Sigmoid colon (tissue), 7 donors: Measurements from ENCODE around the gene CUX1. TPM values are rescaled to one million over a fixed set of nuclear protein-coding genes. Genes with fewer than 3 reads are reported as not detected.

Experiments used
- DNase-seq: peaks from one replicate; pipeline ENCODE4 v3.0.0-alpha.2; 2019
- H3K27ac ChIP-seq, 4 donors: fragments of 200-600 bp; sonication (generic); one replicate each; pipeline ENCODE4 v1.5.1; 2016 to 2019; ENCODE audit warnings: mild to moderate bottlenecking in 1 of 4
- H3K27me3 ChIP-seq, 3 donors: fragments of 200-600 bp; sonication (generic); one replicate each; pipeline ENCODE4 v1.5.1; 2019; ENCODE audit warnings: mild to moderate bottlenecking in 1 of 3
- H3K36me3 ChIP-seq, 4 donors: fragments of 200-600 bp; sonication (generic); one replicate each; pipeline ENCODE4 v1.5.1; 2016 to 2019
- H3K4me1 ChIP-seq, 4 donors: fragments of 200-600 bp; sonication (generic); one replicate each; pipeline ENCODE4 v1.5.1; 2017 to 2019
- H3K4me3 ChIP-seq, 4 donors: fragments of 200-600 bp; sonication (generic); one replicate each; pipeline ENCODE4 v1.5.1; 2017 to 2019; ENCODE audit warnings: mild to moderate bottlenecking in 2 of 4, moderate library complexity in 1 of 4
- H3K9me3 ChIP-seq, 4 donors: fragments of 200-600 bp in 3 of 4; sonication (generic) in 3 of 4; one replicate each; pipeline versions ENCODE4 v1.5.1 to v1.6.1; 2013 to 2019
- EP300 ChIP-seq, 4 donors: sonication (generic); formaldehyde crosslinking; IDR thresholded peaks; one replicate each; pipeline ENCODE4 v1.6.1; 2017; ENCODE audit warnings: antibody characterized with exemption in 4 of 4
- POLR2A ChIP-seq, 2 donors: fragments of 450-650 bp; IDR thresholded peaks; one replicate each; pipeline ENCODE4 v1.6.1; 2016; ENCODE audit warnings: antibody characterized with exemption in 2 of 2, mild to moderate bottlenecking in 2 of 2, moderate library complexity in 2 of 2
- POLR2AphosphoS5 ChIP-seq, 4 donors: sonication (generic); formaldehyde crosslinking; IDR thresholded peaks; one replicate each; pipeline ENCODE4 v1.6.1; 2017; ENCODE audit warnings: antibody characterized with exemption in 4 of 4
- WGBS, 2 donors: extraction: QIAGEN DNeasy Blood & Tissue Kit; methylation state at CpG; one replicate each; pipeline ENCODE4 v1.1.7; 2013; 5-methylcytosine and 5-hydroxymethylcytosine counted together
- intact Hi-C: fragments of 100-400 bp; cut with DNase I; formaldehyde crosslinking; loops from one replicate; pipeline ENCODE4 v1.15.1; 2023
- polyA plus RNA-seq, 3 donors: library from polyadenylated mRNA; stranded (reverse); fragments of 200-250 nt; gene quantifications; one replicate each; pipeline ENCODE4 v1.2.3, GENCODE V29; 2013
- total RNA-seq, 4 donors: library from RNA; depleted of rRNA; stranded (reverse); fragments of >200 nt; gene quantifications; one replicate each; pipeline ENCODE4 v1.1.0, GENCODE V29; 2016
- TF ChIP-seq, protein P1 (sequence below), 4 experiments: fragments of 450-650 bp in 3 of 4; fragments of 200-600 bp in 1 of 4; IDR thresholded peaks; one replicate each; pipeline ENCODE4 v1.5.1; 2016 to 2019; ENCODE audit warnings: antibody characterized with exemption in 4 of 4, mild to moderate bottlenecking in 3 of 4, moderate library complexity in 2 of 4
- donor health status: healthy with polysubstance abuse.
- donor health status: Bipolar disorder and iron deficiency.
- donor health status: healthy.

Gene CUX1
- total and polyA plus RNA-seq, 7 donors, result 46.7 to 127 (median 49.9) TPM

DNA sequence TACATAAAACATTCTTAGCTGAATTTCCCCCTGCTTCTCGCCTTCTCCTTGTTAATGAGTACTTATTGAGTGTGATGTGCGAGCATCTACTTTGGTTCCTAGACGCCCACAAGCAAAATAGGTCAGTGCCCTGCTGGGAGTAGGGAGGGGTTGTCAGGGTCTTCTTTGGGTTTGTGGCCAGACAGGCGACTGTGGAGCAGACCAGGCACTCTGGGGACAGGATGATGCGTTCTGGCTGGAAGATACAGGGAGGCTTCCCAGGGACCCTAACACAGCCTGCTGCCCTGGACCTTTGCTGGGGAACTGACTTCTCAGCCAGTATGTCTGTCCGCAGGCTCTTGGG is 227.2 kb downstream of the CUX1 start:
- TF ChIP-seq POLR2A (IDR thresholded peaks at IDR 0.05) (no peak), EP300 (IDR thresholded peaks at IDR 0.05) (no peak), POLR2AphosphoS5 (IDR thresholded peaks at IDR 0.05) (no peak)
- TF ChIP-seq, protein P1, sequence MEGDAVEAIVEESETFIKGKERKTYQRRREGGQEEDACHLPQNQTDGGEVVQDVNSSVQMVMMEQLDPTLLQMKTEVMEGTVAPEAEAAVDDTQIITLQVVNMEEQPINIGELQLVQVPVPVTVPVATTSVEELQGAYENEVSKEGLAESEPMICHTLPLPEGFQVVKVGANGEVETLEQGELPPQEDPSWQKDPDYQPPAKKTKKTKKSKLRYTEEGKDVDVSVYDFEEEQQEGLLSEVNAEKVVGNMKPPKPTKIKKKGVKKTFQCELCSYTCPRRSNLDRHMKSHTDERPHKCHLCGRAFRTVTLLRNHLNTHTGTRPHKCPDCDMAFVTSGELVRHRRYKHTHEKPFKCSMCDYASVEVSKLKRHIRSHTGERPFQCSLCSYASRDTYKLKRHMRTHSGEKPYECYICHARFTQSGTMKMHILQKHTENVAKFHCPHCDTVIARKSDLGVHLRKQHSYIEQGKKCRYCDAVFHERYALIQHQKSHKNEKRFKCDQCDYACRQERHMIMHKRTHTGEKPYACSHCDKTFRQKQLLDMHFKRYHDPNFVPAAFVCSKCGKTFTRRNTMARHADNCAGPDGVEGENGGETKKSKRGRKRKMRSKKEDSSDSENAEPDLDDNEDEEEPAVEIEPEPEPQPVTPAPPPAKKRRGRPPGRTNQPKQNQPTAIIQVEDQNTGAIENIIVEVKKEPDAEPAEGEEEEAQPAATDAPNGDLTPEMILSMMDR (IDR thresholded peaks at IDR 0.05), result no peak
- H3K4me1 ChIP-seq, result peaks cover 0 to 35% (median 19%) of the 10 kb centered on the region in 4 donors
- 90 to 94% methylated on average over 6 of the region's 6 CpGs for WGBS, 2 donors
- peak; percentile 53 for DNase-seq
- H3K27ac ChIP-seq, result peak overlapping the region in 3 of 4 donors; percentile 56 to 74 (median 68)
- intact Hi-C loops, result loop anchor here (5.0 kb wide), 1 partner anchor 227 kb away; the partner anchor contains the start of gene CUX1
- no peak overlapping the region for H3K4me3 ChIP-seq
- no peaks in the 10 kb centered on the region for H3K9me3 ChIP-seq
- H3K36me3 ChIP-seq, result peaks cover 0 to 3% (median 0%) of the 10 kb centered on the region in 4 donors
- H3K27me3 ChIP-seq, result no peaks in the 10 kb centered on the region

GRCh38 chr7:102044984-102045673 is 227.7 kb downstream of the CUX1 start:
- peak in 3 of 4 donors; percentile 19 to 34 (median 26) for TF ChIP-seq POLR2AphosphoS5 (IDR thresholded peaks at IDR 0.05)
- no peak for TF ChIP-seq EP300 (IDR thresholded peaks at IDR 0.05)
- WGBS, 2 donors, result 41 to 76% methylated on average over 29 of the region's 29 CpGs
- Histone ChIP-seq H3K4me3 (peak overlapping the region in 3 of 4 donors; percentile 27 to 39 (median 36)), H3K27ac (peak overlapping the region in 3 of 4 donors; percentile 56 to 74 (median 68)), H3K36me3 (peaks cover 0 to 6% (median 0%) of the 10 kb centered on the region in 4 donors), H3K27me3 (no peaks in the 10 kb centered on the region), H3K9me3 (no peaks in the 10 kb centered on the region), H3K4me1 (peaks cover 0 to 35% (median 19%) of the 10 kb centered on the region in 4 donors)
- intact Hi-C loops, result loop anchor here (5.0 kb wide), 1 partner anchor 228 kb away; the partner anchor contains the start of gene CUX1
- DNase-seq, result peak; percentile 79

GRCh38 chr7:102045681-102046372 is 228.4 kb downstream of the CUX1 start:
- intact Hi-C loops, result no loop called here
- TF ChIP-seq, protein P1 (IDR thresholded peaks at IDR 0.05), result no peak
- TF ChIP-seq POLR2AphosphoS5 (IDR thresholded peaks at IDR 0.05) (no peak), POLR2A (IDR thresholded peaks at IDR 0.05) (no peak), EP300 (IDR thresholded peaks at IDR 0.05) (no peak)
- H3K4me3 ChIP-seq, result peak overlapping the region in 3 of 4 donors; percentile 27 to 39 (median 36)
- H3K36me3 ChIP-seq, result peaks cover 0 to 6% (median 0%) of the 10 kb centered on the region in 4 donors
- H3K27ac ChIP-seq, result peak overlapping the region in 3 of 4 donors; percentile 56 to 74 (median 68)
- H3K4me1 ChIP-seq, result peaks cover 0 to 35% (median 19%) of the 10 kb centered on the region in 4 donors
- DNase-seq, result no peak
- WGBS, 2 donors, result 82 to 90% methylated on average over 11 of the region's 11 CpGs
- no peaks in the 10 kb centered on the region for H3K27me3 ChIP-seq
- H3K9me3 ChIP-seq, result no peaks in the 10 kb centered on the region

DNA sequence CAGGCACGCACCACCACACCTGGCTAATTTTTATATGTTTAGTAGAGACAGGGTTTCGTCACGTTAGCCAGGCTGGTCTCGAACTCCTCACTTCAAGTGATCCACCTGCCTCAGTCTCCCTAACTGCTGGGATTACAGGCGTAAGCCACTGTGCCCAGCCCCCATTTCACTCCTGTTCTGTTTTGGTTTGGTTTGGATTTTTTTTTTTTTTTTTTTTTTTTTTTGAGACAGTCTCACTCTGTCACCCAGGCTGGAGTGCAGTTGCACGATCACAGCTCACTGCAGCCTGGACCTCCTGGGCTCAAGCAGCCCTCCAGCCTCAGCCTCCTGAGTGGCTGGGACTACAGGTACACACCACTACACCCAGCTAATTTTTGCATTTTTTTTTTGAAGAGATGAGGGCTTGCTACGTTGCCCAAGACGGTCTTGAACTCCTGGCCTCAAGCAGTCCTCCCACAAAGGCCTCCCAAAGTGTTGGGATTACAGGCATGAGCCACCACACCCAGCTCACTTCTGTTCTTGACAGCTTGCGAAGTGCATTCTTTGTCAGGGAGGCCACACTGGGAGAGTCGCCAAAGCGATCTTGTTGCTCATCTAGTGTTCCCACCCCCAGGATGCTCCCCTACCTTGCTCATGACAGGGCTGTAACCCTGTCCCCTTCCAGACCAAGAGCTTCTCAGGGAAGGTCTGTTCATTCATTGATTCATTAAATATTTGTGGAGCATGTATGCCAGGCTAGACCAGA is 229.1 kb downstream of the CUX1 start:
- TF ChIP-seq POLR2AphosphoS5 (IDR thresholded peaks at IDR 0.05) (no peak), EP300 (IDR thresholded peaks at IDR 0.05) (no peak), POLR2A (IDR thresholded peaks at IDR 0.05) (no peak)
- TF ChIP-seq, protein P1 (IDR thresholded peaks at IDR 0.05), result no peak
- Histone ChIP-seq H3K27me3 (no peaks in the 10 kb centered on the region), H3K36me3 (peaks cover 0 to 6% (median 0%) of the 10 kb centered on the region in 4 donors), H3K4me1 (peaks cover 0 to 35% (median 19%) of the 10 kb centered on the region in 4 donors), H3K27ac (peak overlapping the region in 2 of 4 donors; percentile 68 to 74), H3K9me3 (no peaks in the 10 kb centered on the region), H3K4me3 (no peak overlapping the region)
- intact Hi-C loops, result no loop called here
- 85 to 89% methylated on average over 11 of the region's 11 CpGs for WGBS, 2 donors
- no peak for DNase-seq
